ENCODE data around the gene TUB.
A peak's percentile ranks its signal among the peaks of the same experiment; 100 is the strongest.

TUB gene

DNA sequence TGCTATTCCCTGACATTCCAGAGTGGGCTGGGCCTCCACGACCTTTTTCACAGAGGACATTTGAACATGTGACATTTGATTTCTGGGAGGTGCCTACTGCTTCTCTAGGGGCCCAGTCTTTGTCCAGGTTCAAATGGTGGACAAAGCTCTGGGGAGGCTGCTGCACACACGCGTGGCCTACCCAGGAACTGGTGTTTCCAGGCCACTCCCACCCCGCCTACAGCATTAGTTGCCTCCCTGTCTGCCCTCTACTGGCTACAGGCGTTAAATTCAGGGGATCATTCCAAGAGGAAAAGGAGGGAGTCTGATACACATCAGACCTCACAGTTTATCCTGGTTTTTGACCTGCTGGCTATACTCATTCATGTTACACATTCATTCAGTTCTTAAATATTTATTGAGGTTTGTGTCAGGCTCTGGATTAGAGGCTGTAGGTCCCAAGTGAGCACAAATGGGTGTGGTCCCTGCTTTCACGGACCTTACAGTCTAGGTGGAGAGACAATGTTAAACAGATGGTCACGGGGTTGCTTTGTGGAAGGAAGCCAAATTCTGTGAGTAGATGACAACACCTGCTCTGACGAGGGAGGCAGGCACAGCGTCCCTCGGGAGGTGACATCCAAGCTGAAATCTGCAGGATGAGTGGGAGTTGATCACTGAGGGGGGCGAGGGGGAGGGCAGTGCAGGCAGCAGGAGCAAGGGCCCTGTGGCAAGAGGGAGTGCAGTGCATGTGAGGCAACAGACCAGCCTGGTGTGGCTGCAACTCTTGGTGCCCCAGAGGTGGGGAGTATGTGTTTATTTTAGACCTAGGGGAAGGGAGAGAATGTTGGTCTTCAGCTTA, 11.8 kb downstream of the TUB start:
- DNase-seq: peak; percentile 69

- DNase-seq: no peak
These were observed 13.0 kb downstream of the TUB start for GRCh38 chr11:8093931-8094575.

- DNase-seq: peak; percentile 15
These were observed 13.6 kb downstream of the TUB start for GRCh38 chr11:8094656-8095055.

- DNase-seq: peak; percentile 13
These were observed 14.4 kb downstream of the TUB start for GRCh38 chr11:8095371-8095770.

- DNase-seq: peak; percentile 14
These were observed 15.0 kb downstream of the TUB start for GRCh38 chr11:8095806-8096522.

DNA sequence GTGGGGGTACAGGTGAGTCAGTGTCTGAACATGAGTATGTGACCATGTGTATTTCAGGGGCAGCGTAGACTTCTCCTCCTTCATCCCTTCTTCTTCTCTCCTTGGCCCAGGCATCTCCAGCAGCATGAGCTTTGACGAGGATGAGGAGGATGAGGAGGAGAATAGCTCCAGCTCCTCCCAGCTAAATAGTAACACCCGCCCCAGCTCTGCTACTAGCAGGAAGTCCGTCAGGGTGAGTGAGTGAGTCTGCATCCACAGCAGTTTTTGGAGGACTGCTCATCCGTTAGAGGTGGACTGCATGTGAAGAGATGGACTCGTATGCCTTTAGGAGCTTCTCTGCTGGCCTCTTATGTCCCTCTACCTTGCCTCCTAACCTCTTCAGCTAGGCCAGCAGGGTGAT, 15.6 kb downstream of the TUB start:
- peak; percentile 9 for DNase-seq

DNA sequence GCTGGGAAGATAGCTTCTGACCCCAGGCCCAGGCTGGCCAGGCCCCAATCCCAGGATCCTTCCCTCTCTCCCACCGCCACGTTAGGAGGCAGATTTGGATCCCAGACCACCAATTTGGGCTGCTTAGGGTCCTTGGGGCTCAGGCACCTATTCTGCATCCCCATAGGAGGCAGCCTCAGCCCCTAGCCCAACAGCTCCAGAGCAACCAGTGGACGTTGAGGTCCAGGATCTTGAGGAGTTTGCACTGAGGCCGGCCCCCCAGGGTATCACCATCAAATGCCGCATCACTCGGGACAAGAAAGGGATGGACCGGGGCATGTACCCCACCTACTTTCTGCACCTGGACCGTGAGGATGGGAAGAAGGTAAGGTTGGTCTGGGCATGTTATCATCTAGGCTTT, 16.1 kb downstream of the TUB start:
- DNase-seq: peak; percentile 9

DNA sequence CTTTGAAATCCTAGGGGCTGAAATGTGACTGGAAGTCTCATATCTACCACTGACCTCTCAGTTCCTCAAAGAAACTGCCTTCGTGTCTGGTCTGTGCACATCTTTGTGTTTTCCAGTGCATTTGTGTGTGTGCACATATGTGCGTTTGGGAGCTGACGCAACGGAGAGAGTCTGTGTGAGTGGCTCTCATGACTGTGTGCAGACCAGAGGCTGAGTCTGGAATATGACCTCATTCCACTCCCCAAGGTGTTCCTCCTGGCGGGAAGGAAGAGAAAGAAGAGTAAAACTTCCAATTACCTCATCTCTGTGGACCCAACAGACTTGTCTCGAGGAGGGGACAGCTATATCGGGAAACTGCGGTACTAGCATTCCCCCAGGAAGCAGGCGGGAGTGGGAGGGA, 16.5 kb downstream of the TUB start:
- DNase-seq: peak; percentile 5

- peak; percentile 14 for DNase-seq
These were observed 16.9 kb downstream of the TUB start for GRCh38 chr11:8097926-8098325.

DNA sequence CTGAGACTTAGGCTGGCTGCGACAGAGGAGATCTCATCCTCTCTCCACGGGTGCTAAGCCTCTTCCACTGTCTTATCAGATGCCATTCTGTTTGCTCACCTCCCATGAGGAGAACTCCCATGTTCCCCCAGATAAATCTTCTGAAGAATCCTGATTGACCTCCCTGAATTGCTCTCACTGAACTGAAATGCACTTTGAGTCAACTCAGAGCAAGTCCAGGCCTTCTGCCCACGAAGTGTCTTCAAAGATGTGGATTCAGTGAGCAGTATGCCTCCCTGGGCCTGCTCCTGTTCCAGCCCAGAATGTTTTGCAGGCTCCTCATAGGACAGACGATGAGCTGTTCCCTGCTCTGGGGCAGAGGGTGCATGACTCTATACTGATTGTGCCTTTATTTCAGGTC, 17.4 kb downstream of the TUB start:
- peak; percentile 15 for DNase-seq

DNA sequence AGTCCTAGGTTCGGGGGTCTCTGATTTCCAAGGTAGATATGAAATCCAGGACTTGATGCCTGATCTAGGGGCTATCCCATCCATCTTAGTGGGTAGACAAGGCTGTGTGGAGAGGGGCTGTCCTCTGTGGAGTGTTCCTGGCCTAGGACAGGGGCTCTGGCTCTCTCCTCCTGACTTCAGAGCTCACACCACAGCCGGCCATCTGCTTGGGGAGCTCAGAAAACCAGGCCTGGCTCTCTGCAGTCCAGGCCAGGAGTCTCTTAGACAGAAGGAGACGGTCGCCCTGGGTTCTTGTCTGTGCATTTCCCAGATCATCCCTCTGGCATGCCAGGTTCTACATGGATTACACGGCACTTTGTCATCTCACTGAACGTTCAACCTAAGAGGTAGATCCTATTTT, 17.9 kb downstream of the TUB start:
- no peak for DNase-seq

DNA sequence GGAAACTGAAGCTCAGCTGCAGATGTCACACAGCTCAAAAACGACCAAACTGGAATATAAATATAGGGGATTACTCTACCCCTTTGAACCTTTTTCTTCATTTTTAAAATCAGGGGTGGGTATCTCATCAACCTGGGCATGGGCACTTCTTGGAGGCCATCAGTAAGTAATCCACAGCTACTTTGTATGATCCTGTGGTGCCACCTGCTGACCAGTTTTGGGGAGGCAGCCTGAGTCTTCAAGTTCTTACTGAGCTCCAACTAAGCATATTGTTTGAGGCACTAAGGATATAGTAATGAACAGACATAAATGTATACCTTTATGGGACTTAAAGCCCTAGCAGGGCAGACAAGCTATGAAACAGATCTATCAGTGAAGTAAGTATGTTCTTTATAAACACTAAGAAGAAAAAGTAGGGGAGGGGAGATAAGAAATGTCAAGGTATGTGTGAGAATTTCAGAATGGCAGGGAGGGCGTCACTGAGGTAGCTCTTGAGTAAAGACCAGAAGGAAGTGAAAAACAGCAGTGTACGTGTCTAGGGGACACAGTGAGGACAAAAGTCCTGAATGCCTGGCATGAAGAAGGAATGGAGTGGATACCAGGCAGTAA, 18.4 kb downstream of the TUB start:
- peak; percentile 87 for DNase-seq

DNA sequence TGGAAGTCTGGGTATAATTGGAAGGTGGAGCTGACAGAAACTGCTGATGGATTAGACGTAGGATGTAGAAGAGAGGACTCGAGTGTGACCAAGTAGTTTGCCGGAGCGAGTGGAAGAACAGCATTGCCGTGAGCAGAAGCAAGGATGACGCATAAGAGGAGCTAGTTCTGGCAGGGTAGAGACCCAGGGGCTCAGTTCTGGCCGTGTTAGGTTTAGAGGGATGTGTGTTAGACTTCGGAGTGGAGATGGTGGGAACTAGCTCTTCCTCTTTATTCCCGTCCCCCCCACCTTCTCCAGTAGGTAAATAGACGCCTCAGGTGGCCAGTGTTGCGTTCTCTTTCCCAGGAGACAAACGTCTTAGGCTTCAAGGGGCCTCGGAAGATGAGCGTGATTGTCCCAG, 19.1 kb downstream of the TUB start:
- DNase-seq: no peak

GRCh38 chr11:8100605-8101004, 19.6 kb downstream of the TUB start:
- no peak for DNase-seq

GRCh38 chr11:8101421-8101820, 20.4 kb downstream of the TUB start:
- no peak for DNase-seq

DNA sequence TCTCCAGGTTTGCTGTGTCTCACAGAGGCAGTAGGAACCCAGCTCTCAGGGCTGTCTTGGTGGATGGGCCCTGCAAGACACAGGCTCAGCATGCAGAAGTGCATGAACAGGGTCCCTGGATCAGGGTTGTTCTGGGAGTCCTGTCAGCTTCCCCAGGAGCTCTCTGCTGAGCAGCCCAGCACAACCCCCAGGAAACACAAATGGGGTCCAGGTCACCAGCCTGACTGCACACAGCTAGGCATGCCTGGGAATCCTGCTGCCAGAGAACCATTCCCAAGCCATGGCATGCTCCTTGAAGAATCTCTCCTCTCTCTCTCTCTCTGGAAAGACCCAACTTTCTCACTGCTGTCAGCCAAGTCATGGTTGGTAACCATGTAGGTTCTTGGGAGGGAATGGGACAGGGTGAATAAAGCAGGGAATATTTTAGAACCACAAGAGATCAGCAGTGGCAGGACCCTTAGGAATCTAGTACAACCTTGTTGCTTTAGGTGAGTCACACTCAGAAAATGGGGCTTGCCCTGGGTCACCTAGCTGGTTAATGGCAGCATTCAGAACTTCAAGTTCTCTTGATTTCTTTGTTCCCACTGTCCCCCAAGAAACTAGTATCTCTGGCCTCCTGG, 21.4 kb downstream of the TUB start:
- no peak for DNase-seq

DNA sequence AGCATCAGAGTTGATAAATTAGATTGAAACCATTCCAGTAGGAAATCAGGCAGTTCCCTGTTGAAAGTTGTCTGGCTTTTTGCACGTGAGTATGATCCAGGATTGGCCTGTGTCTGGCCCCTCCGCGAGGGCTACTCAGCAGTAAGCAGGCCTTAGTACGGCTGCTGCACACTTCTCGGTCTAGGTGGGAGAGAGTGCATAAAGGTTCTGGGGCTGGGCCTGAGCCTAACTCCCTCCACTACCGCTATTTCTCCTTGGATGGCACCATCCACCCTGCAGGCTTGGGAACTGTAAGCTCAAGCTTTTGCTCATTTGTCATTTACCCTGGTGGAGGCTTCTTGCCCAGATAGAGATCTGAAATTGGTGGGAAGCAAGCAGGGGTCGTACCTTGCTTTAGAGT, 22.0 kb downstream of the TUB start:
- no peak for DNase-seq

DNA sequence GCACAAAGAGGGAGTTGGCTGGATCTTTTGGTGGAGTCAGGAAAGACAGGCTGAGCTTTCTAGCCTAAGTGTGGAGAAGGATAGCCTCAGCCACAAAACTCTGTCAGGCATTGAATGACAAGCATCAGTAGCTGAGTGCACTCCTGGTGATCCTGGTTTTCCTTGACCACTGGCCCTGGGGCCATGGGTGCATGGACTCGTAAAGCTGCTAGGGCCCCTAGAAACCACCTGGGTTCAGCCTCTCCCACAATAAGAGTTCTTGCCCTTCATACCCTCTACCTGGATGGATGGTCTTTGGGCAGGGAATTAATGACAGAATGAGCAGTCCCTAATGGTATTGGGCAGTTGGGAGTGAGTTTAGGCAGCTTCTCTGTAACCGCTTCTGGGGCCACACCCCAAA, 22.9 kb downstream of the TUB start:
- no peak for DNase-seq

DNA sequence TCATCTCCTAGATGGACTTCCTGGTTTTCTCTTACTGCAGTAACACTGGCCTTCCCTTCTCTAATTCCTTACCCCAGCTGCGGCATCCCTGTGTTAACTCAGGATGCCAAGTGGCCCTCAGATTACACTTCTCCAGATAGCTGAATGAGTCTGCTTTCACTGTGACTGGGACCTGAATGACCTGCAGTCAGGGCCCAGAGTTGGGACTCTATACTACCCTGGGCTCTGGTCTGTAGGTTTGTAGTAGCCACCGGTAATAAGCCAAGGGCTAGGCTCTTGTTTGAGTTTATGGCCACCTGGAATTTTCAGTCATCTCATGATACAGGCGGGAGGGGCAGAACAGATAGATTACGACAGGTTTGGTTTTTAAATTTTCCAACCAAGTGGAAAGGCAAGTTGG, 24.1 kb downstream of the TUB start:
- no peak for DNase-seq

DNA sequence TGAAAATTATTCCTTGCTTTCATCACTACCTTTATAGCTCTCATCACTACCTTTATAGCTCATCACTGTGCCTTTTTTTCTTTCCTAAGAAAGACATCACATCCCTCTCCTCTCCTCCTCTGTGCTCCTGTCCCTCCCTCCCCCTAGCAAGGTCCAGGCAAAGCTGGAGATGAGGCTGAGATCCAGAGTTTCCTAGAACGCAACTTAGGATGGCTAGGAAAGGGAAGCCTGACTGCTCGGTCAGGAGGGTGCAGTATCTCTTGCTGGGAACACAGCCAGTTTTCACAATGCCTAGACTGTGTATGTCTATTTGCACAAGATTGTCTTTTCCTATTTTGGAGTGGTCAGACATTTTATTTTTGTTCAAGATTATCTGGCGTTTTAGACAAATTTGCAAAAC, 24.7 kb downstream of the TUB start:
- DNase-seq: no peak

DNA sequence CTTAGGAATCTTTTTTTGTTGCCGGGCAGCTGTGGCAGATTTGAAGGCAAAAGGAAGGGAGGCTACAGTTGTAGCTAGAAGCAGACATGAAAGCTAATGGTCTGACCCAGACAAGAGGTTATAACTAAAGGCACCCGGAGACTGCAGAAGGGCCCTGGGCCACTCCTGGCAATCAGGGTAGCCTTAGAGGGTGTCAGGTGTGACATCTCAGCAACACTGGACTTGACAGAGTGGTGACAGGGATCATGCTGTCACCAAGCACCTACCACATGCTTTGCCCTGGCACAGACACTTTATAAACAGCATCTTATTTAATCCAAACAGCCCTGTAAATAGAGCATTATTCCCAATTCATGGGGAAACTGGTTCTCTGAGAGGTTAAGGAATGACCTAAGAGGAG, 25.7 kb downstream of the TUB start:
- DNase-seq: no peak

GRCh38 chr11:8107642-8108041, 26.6 kb downstream of the TUB start:
- DNase-seq: no peak

DNA sequence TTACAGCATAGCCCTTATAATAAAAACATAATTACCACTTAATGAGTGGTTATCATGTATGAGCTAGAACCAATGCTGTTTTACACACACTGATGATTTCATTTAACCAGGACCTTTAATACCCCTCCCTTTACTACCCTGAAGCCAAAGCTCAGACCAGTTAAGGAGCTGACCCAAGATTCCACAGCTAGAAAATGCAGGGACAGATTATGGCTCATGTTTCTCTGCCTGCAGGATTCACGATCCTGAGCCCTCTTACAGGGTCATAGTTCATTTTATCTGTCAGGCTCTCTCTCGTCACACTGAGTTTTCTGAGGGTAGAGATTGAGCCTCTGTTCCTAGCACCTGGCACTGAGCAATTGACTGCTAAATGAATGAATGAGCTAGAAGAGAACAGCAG, 27.4 kb downstream of the TUB start:
- no peak for DNase-seq

All from stimulated activated CD8-positive, alpha-beta memory T cell treated with anti-CD3 and anti-CD28 coated beads, Interleukin-4, amount 100 ng/mL, for 48 hours (primary cell).